Suprapubic skin (tissue), 4 donors: ENCODE results near the gene WDR55. TPM values are rescaled to one million over a fixed set of nuclear protein-coding genes. Genes with fewer than 3 reads are reported as not detected.

Source experiments
- DNase-seq, 2 donors: peaks; one replicate each; pipeline ENCODE4 v3.0.0-alpha.2; 2019; ENCODE audit warnings: low spot score in 2 of 2
- H3K27ac ChIP-seq: fragments of 200-600 bp; sonication (generic); one replicate; pipeline ENCODE4 v1.5.1; 2019
- H3K27me3 ChIP-seq: fragments of 200-600 bp; sonication (generic); one replicate; pipeline ENCODE4 v1.5.1; 2019
- H3K36me3 ChIP-seq: fragments of 200-600 bp; sonication (generic); one replicate; pipeline ENCODE4 v1.5.1; 2019
- H3K4me1 ChIP-seq: fragments of 200-600 bp; sonication (generic); one replicate; pipeline ENCODE4 v1.5.1; 2019
- H3K4me3 ChIP-seq: fragments of 200-600 bp; sonication (generic); one replicate; pipeline ENCODE4 v1.5.1; 2019; ENCODE audit warnings: mild to moderate bottlenecking
- H3K9me3 ChIP-seq: fragments of 200-600 bp; sonication (generic); one replicate; pipeline ENCODE4 v1.5.1; 2019
- EP300 ChIP-seq: sonication (generic); formaldehyde crosslinking; IDR thresholded peaks from one replicate; pipeline ENCODE4 v1.6.1; 2017; ENCODE audit warnings: antibody characterized with exemption
- POLR2A ChIP-seq, 2 donors: fragments of 450-650 bp; IDR thresholded peaks; one replicate each; pipeline ENCODE4 v1.6.1; 2017; ENCODE audit warnings: antibody characterized with exemption in 2 of 2, mild to moderate bottlenecking in 2 of 2, moderate library complexity in 2 of 2
- POLR2AphosphoS5 ChIP-seq, 3 donors: sonication (generic); formaldehyde crosslinking; IDR thresholded peaks; one replicate each; pipeline ENCODE4 v1.6.1; 2017; ENCODE audit warnings: antibody characterized with exemption in 3 of 3
- WGBS: methylation state at CpG from one replicate; pipeline ENCODE4 v1.1.5; 2018; 5-methylcytosine and 5-hydroxymethylcytosine counted together
- total RNA-seq, 4 donors: library from RNA; depleted of rRNA; stranded (reverse); fragments of >200 nt; gene quantifications; one replicate each; pipeline ENCODE4 v1.1.0, GENCODE V29; 2016
- TF ChIP-seq, protein P1 (sequence below), 2 donors: fragments of 200-600 bp in 1 of 2; fragments of 450-650 bp in 1 of 2; sonication (generic) in 1 of 2; IDR thresholded peaks; one replicate each; pipeline ENCODE4 v1.5.1; 2016 to 2019; ENCODE audit warnings: antibody characterized with exemption in 2 of 2, mild to moderate bottlenecking in 1 of 2, moderate library complexity in 1 of 2

The WDR55 gene
- total RNA-seq, 4 donors from 2014 or later, result 15.7 to 41.5 (median 22.8) TPM

DNA sequence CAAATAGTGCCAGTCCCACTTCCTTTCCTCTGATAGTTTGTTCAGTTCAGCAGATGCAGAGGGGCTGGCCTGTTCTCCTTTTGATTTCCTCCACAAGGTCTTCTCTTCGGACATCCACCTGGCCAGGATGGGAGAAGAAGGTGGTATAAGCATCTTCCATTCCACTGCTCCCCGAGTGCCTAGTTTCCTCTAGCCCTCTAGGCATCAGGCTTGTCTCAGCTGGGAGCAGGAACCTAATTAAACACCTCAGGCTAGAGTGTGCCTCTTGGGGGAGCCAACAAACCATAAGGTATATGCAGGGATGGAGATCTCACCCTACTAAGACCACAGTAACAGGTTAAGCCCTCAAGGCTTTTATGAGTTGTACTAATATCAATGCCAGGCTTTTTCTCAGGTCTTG is 9.5 kb downstream of the WDR55 start:
- Histone ChIP-seq H3K27me3 (no peaks in the 10 kb centered on the region), H3K9me3 (no peaks in the 10 kb centered on the region), H3K36me3 (peaks cover 90% of the 10 kb centered on the region), H3K4me1 (peaks cover 8% of the 10 kb centered on the region), H3K27ac (no peak overlapping the region), H3K4me3 (no peak overlapping the region)
- WGBS, result 93% methylated on average over 2 of the region's 2 CpGs
- no peak for TF ChIP-seq POLR2A (IDR thresholded peaks at IDR 0.05)
- TF ChIP-seq POLR2AphosphoS5 (IDR thresholded peaks at IDR 0.05), result no peak
- no peak for TF ChIP-seq EP300
- TF ChIP-seq, protein P1, sequence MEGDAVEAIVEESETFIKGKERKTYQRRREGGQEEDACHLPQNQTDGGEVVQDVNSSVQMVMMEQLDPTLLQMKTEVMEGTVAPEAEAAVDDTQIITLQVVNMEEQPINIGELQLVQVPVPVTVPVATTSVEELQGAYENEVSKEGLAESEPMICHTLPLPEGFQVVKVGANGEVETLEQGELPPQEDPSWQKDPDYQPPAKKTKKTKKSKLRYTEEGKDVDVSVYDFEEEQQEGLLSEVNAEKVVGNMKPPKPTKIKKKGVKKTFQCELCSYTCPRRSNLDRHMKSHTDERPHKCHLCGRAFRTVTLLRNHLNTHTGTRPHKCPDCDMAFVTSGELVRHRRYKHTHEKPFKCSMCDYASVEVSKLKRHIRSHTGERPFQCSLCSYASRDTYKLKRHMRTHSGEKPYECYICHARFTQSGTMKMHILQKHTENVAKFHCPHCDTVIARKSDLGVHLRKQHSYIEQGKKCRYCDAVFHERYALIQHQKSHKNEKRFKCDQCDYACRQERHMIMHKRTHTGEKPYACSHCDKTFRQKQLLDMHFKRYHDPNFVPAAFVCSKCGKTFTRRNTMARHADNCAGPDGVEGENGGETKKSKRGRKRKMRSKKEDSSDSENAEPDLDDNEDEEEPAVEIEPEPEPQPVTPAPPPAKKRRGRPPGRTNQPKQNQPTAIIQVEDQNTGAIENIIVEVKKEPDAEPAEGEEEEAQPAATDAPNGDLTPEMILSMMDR (IDR thresholded peaks at IDR 0.05), result no peak
- DNase-seq, result no peak

DNA sequence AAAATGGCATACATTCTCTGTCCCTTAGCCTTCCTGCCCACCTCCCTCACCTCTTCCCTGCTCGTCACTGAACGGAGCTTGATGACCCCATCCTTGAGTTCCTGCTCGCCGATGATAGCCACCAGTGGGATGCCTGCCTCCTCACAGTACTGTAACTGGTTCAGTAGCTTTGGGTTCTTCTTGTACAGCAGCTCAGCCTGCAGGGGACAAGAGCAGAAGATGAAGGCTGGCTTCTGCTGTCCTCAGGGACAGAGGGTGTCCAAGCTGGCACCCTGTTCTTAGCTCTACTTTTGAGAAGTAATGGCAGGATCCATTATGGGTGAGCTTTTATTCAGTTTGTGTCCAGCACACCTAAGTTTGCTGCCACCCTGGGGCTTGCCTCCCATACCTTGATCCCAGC is 9.9 kb downstream of the WDR55 start:
- Histone ChIP-seq H3K4me3 (no peak overlapping the region), H3K9me3 (no peaks in the 10 kb centered on the region), H3K27me3 (no peaks in the 10 kb centered on the region), H3K36me3 (peaks cover 90% of the 10 kb centered on the region), H3K4me1 (peaks cover 8% of the 10 kb centered on the region), H3K27ac (no peak overlapping the region)
- 91% methylated on average over 4 of the region's 4 CpGs for WGBS
- DNase-seq, result no peak
- TF ChIP-seq, protein P1 (IDR thresholded peaks at IDR 0.05), result no peak
- TF ChIP-seq POLR2AphosphoS5 (IDR thresholded peaks at IDR 0.05) (no peak), POLR2A (IDR thresholded peaks at IDR 0.05) (no peak)

DNA sequence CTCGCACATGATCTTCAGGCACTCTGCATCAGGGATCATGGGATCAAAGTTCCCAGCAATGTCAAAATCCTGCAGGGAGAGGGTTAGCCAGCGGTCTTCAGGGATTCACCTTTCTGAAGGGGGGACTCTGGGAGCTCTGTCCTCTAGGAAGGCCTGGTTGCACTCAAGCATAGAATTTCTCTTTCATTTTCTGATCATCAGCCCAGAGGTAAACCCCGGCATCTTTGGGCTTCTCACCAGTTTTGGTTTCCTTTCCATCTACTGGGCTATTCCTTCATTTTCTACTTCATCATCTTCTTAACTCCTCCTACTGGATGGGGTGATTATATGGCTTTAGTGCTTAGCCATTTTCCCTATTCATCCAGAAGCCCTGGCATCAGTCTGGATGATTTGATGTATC is 13.2 kb downstream of the WDR55 start:
- H3K27ac ChIP-seq, result no peak overlapping the region
- no peak overlapping the region for H3K4me3 ChIP-seq
- no peak for DNase-seq
- no peak for TF ChIP-seq POLR2AphosphoS5 (IDR thresholded peaks at IDR 0.05)
- no peak for TF ChIP-seq EP300
- TF ChIP-seq, protein P1 (IDR thresholded peaks at IDR 0.05), result no peak
- TF ChIP-seq POLR2A (IDR thresholded peaks at IDR 0.05), result no peak
- H3K4me1 ChIP-seq, result no peaks in the 10 kb centered on the region
- H3K36me3 ChIP-seq, result peaks cover 92% of the 10 kb centered on the region
- no peaks in the 10 kb centered on the region for H3K9me3 ChIP-seq
- WGBS, result 96% methylated on average over 3 of the region's 3 CpGs
- H3K27me3 ChIP-seq, result no peaks in the 10 kb centered on the region

DNA sequence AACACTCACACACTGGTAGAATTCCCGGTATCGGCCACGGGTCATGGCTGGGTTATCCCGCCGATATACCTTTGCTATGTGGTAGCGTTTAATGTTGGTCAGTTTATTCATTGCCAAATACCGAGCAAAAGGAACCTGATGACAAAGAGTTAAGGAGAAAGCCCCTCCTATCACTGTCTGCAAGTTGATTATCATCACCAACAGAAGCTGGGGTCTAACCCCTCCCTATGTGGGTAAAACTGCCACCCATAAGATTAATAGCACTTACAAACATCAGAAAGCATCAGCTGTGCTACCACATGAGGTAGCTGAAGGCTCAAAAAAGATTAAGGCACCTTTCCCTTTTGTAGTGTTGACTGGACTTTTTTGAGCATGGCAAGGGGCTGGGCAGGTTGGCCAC is 14.3 kb downstream of the WDR55 start:
- DNase-seq, result no peak
- Histone ChIP-seq H3K9me3 (no peaks in the 10 kb centered on the region), H3K4me3 (no peak overlapping the region), H3K36me3 (peaks cover 83% of the 10 kb centered on the region), H3K4me1 (no peaks in the 10 kb centered on the region), H3K27me3 (no peaks in the 10 kb centered on the region), H3K27ac (no peak overlapping the region)
- TF ChIP-seq EP300, result no peak
- no peak for TF ChIP-seq POLR2AphosphoS5 (IDR thresholded peaks at IDR 0.05)
- TF ChIP-seq, protein P1 (IDR thresholded peaks at IDR 0.05), result no peak
- no peak for TF ChIP-seq POLR2A (IDR thresholded peaks at IDR 0.05)
- WGBS, result 98% methylated on average over 7 of the region's 7 CpGs

DNA sequence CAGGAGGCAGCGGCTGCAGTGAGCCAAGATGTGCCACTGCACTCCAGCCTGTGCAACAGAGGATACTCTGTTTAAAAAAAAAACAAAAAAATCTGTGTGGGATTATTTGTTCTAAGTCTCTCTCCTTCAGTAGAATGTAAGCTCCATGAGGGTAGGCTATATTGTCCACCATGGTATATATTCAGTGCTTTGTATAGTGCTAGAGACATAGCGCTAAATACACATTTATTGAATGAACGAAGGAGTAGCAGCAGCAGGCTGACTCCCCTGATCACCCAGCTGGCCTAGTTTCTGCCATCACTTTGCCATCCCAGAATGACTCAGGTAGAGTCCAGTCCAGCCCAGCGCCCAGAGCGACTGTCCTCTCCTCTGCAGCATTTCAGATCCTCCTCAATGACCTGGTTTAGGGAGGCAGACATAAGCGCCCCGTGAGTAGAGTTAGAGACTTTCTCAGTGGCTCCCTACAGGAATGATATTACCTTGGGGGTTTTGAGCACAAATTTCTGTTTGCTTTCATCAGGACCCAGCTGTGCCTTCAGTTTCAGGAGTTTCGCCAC is 25.8 kb downstream of the WDR55 start:
- peak overlapping the region; percentile 93 for H3K27ac ChIP-seq
- H3K4me3 ChIP-seq, result peak overlapping the region; percentile 87
- peaks cover 32% of the 10 kb centered on the region for H3K36me3 ChIP-seq
- H3K9me3 ChIP-seq, result no peaks in the 10 kb centered on the region
- H3K4me1 ChIP-seq, result peaks cover 43% of the 10 kb centered on the region
- WGBS, result 52% methylated on average over 8 of the region's 8 CpGs
- no peaks in the 10 kb centered on the region for H3K27me3 ChIP-seq
- DNase-seq, result no peak
- TF ChIP-seq POLR2AphosphoS5 (IDR thresholded peaks at IDR 0.05) (no peak), EP300 (no peak)
- TF ChIP-seq, protein P1 (IDR thresholded peaks at IDR 0.05), result no peak
